Lower lobe of right lung (tissue), 2 donors: ENCODE data around the gene EXOSC3. TPM values are rescaled to one million over a fixed set of nuclear protein-coding genes. Genes with fewer than 3 reads are reported as not detected.
"Not testable (repeated sequence)": the region's sequence is repeated elsewhere in the genome, so short reads cannot be mapped to it uniquely, and the experiment has no call there.

Source experiments
- ATAC-seq, 2 donors: fragments of 200-7000 bp; cut with Tn5 transposase; one replicate each; pipeline ENCODE4 v1.9.1; 2020 to 2022; ENCODE audit warnings: mild to moderate bottlenecking in 2 of 2, moderate library complexity in 2 of 2
- DNase-seq: peaks from one replicate; pipeline ENCODE4 v3.0.0-alpha.2; 2020
- H3K27ac ChIP-seq: fragments of 200-600 bp; one replicate; pipeline ENCODE4 v1.8.0; 2022
- H3K27me3 ChIP-seq: fragments of 200-600 bp; one replicate; pipeline ENCODE4 v1.8.0; 2022; ENCODE audit warnings: low read depth
- H3K36me3 ChIP-seq: fragments of 200-600 bp; one replicate; pipeline ENCODE4 v1.8.0; 2022; ENCODE audit warnings: mild to moderate bottlenecking
- H3K4me1 ChIP-seq: fragments of 200-600 bp; one replicate; pipeline ENCODE4 v1.8.0; 2022
- H3K4me3 ChIP-seq: fragments of 200-600 bp; one replicate; pipeline ENCODE4 v1.8.0; 2022; ENCODE audit warnings: mild to moderate bottlenecking
- H3K9me3 ChIP-seq: fragments of 200-600 bp; one replicate; pipeline ENCODE4 v1.8.0; 2022
- intact Hi-C: fragments of 100-400 bp; cut with DNase I; formaldehyde crosslinking; loops from one replicate; pipeline ENCODE4 v1.11.0; 2022
- total RNA-seq: library from RNA; stranded (reverse); fragmentation: NEBNext Ultra II Directional; extraction: Animal tissue kit (Norgen Biotek cat#: 25700); gene quantifications from one replicate; pipeline ENCODE4 v1.2.1, GENCODE V29; 2021
- TF ChIP-seq, protein P1 (sequence below): fragments of 200-600 bp; IDR thresholded peaks from one replicate; pipeline ENCODE4 v1.8.0; 2022; ENCODE audit warnings: antibody characterized with exemption, mild to moderate bottlenecking
- donor health status: DM: no; HTN: yes; CAD: no; lungs with severe emphysema.

The EXOSC3 gene
- total RNA-seq, 1 donor from 2014 or later: 34.6 TPM

GRCh38 chr9:37775216-37775919, 9.5 kb downstream of the EXOSC3 start:
- ATAC-seq: no peak
- TF ChIP-seq, protein P1, sequence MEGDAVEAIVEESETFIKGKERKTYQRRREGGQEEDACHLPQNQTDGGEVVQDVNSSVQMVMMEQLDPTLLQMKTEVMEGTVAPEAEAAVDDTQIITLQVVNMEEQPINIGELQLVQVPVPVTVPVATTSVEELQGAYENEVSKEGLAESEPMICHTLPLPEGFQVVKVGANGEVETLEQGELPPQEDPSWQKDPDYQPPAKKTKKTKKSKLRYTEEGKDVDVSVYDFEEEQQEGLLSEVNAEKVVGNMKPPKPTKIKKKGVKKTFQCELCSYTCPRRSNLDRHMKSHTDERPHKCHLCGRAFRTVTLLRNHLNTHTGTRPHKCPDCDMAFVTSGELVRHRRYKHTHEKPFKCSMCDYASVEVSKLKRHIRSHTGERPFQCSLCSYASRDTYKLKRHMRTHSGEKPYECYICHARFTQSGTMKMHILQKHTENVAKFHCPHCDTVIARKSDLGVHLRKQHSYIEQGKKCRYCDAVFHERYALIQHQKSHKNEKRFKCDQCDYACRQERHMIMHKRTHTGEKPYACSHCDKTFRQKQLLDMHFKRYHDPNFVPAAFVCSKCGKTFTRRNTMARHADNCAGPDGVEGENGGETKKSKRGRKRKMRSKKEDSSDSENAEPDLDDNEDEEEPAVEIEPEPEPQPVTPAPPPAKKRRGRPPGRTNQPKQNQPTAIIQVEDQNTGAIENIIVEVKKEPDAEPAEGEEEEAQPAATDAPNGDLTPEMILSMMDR: no peak

DNA sequence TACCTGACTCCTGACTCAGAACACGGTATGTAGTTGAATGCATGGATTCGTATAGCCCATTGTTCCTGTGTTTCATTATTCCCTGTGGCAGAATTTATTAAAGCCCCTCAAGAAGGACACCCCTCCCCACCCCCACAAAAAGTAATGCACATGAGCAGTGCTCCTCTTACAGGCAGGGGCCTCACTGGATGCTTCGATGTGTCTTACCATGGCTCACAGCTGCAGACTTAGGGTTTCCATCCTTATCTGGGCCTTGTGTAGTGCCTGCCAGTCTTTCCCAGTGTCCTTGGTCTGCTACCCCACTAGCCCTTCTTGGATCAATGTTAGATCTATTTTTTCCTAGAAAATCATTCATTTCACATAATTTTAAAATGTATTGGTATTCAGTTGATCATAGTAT, 14.9 kb downstream of the EXOSC3 start:
- Histone ChIP-seq H3K4me3 (no peak overlapping the region), H3K36me3 (peaks cover 57% of the 10 kb centered on the region), H3K4me1 (no peaks in the 10 kb centered on the region), H3K27ac (no peak overlapping the region), H3K9me3 (no peaks in the 10 kb centered on the region), H3K27me3 (no peaks in the 10 kb centered on the region)
- intact Hi-C loops: no loop called here
- TF ChIP-seq, protein P1: no peak
- no peak for ATAC-seq
- DNase-seq: no peak

More at GRCh38 chr9:37775216-37775919, 9.5 kb downstream of the EXOSC3 start:
- intact Hi-C loops: no loop called here
- H3K4me1 ChIP-seq: no peaks in the 10 kb centered on the region
- peaks cover 97% of the 10 kb centered on the region for H3K36me3 ChIP-seq
- no peak overlapping the region for H3K27ac ChIP-seq
- H3K9me3 ChIP-seq: no peaks in the 10 kb centered on the region
- no peak for DNase-seq
- H3K4me3 ChIP-seq: no peak overlapping the region
- H3K27me3 ChIP-seq: no peaks in the 10 kb centered on the region

- H3K4me3 ChIP-seq: no peak overlapping the region
- no peak for ATAC-seq
- TF ChIP-seq, protein P1: no peak
- no peaks in the 10 kb centered on the region for H3K27me3 ChIP-seq
- no peaks in the 10 kb centered on the region for H3K9me3 ChIP-seq
- no peak for DNase-seq
- intact Hi-C loops: no loop called here
- H3K4me1 ChIP-seq: no peaks in the 10 kb centered on the region
- no peak overlapping the region for H3K27ac ChIP-seq
- peaks cover 57% of the 10 kb centered on the region for H3K36me3 ChIP-seq
Observed at GRCh38 chr9:37769306-37769705, 15.6 kb downstream of the EXOSC3 start.

DNA sequence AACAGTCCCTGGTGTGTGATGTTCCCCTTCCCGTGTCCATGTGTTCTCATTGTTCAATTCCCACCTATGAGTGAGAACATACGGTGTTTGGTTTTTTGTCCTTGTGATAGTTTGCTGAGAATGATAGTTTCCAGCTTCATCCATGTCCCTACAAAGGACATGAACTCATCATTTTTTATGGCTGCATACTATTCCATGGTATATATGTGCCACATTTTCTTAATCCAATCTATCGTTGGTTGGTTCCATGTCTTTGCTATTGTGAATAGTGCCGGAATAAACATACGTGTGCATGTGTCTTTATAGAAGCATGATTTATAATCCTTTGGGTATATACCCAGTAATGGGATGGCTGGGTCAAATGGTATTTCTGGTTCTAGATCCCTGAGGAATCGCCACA, 19.6 kb downstream of the EXOSC3 start:
- H3K36me3 ChIP-seq: peaks cover 30% of the 10 kb centered on the region

GRCh38 chr9:37761511-37761910, 23.4 kb downstream of the EXOSC3 start:
- TF ChIP-seq, protein P1: no peak
- peaks cover 18% of the 10 kb centered on the region for H3K36me3 ChIP-seq
- ATAC-seq (no peak), DNase-seq (no peak)
- no peaks in the 10 kb centered on the region for H3K27me3 ChIP-seq
- no peaks in the 10 kb centered on the region for H3K9me3 ChIP-seq
- no peak overlapping the region for H3K27ac ChIP-seq
- no peak overlapping the region for H3K4me3 ChIP-seq
- intact Hi-C loops: no loop called here
- H3K4me1 ChIP-seq: no peaks in the 10 kb centered on the region

More for the DNA sequence above, 19.6 kb downstream of the EXOSC3 start:
- H3K4me3 ChIP-seq, H3K27me3 ChIP-seq, ATAC-seq, intact Hi-C loops, H3K9me3 ChIP-seq, H3K4me1 ChIP-seq, DNase-seq, H3K27ac ChIP-seq: not testable (repeated sequence)

DNA sequence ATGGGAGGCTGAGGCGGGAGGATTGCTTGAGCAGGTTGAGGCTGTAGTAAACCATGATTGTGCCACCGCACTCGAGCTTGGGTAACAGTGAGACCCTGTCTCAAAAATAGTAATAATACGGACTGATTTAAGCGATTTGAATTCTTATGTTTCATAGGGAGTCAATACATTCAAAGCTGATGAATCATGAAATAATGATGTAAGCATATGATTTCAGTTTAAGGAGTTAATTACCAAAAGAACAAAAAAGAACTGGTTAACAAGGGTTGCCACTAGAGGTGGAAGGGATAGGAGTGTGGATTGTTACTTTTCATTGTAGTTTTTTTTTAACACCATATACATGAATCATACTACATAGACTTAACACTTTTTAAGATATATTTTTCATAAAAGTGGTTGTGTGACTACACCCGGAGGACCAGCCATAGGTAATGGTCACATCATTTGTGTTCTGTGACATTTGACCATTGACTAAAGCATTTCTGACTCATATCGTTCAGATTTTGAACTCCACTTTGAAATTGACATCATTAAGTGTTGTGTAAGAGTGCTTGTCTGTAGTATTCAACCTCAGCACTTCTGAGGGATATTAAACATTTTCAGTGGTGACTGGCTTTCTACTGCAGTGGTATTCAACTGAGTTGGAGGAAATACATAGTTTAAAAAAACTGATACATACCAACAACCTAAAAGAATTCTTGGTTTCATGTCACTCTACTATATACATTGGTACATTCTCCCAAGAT, 24.3 kb downstream of the EXOSC3 start:
- DNase-seq (no peak), ATAC-seq (peak; percentile 56 to 86)
- Histone ChIP-seq H3K4me1 (peaks cover under 1% of the 10 kb centered on the region), H3K36me3 (peaks cover 18% of the 10 kb centered on the region), H3K9me3 (no peaks in the 10 kb centered on the region), H3K27ac (no peak overlapping the region), H3K4me3 (no peak overlapping the region), H3K27me3 (no peaks in the 10 kb centered on the region)
- TF ChIP-seq, protein P1: no peak
- intact Hi-C loops: no loop called here
